DND-41 (cell line): ENCODE results near the gene DLGAP4.

ENCODE experiments used
- ATAC-seq: fragments of 200-7000 bp; cut with Tn5 transposase; 3 replicates; pipeline ENCODE4 v1.9.1; 2021; ENCODE audit warnings: low read depth; ENCODE audit not compliant: insufficient read depth
- DNase-seq: peaks from one replicate; pipeline ENCODE4 v3.0.0-alpha.2; 2020
- H2AFZ ChIP-seq: 2 replicates; pipeline ENCODE4 v1.6.0; 2012; ENCODE audit warnings: low read depth, low read length
- H3K27ac ChIP-seq: 2 replicates; pipeline ENCODE4 v1.5.1; 2012; ENCODE audit warnings: low read length, inconsistent platforms
- H3K27me3 ChIP-seq: fragments of 200-600 bp; sonication (generic); 2 replicates; pipeline ENCODE4 v1.6.0; 2012; ENCODE audit warnings: low read length, mild to moderate bottlenecking, inconsistent platforms; ENCODE audit not compliant: insufficient read depth, poor library complexity
- H3K36me3 ChIP-seq: 2 replicates; pipeline ENCODE4 v1.5.1; 2012; ENCODE audit warnings: low read length, inconsistent platforms; ENCODE audit not compliant: insufficient read depth
- H3K4me1 ChIP-seq: 2 replicates; pipeline ENCODE4 v1.5.1; 2012; ENCODE audit warnings: mild to moderate bottlenecking, low read length; ENCODE audit not compliant: insufficient read depth
- H3K4me2 ChIP-seq: 2 replicates; pipeline ENCODE4 v1.6.0; 2012; ENCODE audit warnings: mild to moderate bottlenecking, moderate library complexity, low read length, inconsistent platforms; ENCODE audit not compliant: insufficient read depth
- H3K4me3 ChIP-seq, 2 experiments: fragments of 200-600 bp in 1 of 2; shearing (Covaris generic) in 1 of 2; 2 replicates each; pipeline ENCODE4 v1.5.1; 2012 to 2016; ENCODE audit warnings: inconsistent platforms in 2 of 2, low read length in 2 of 2, mild to moderate bottlenecking in 2 of 2, low read depth in 1 of 2, moderate library complexity in 1 of 2
- H3K79me2 ChIP-seq: 2 replicates; pipeline ENCODE4 v1.6.0; 2012; ENCODE audit warnings: low read length, inconsistent platforms; ENCODE audit not compliant: insufficient read depth
- H3K9ac ChIP-seq: 2 replicates; pipeline ENCODE4 v1.6.0; 2012; ENCODE audit warnings: low read depth, mild to moderate bottlenecking, inconsistent platforms, low read length, moderate library complexity
- H3K9me3 ChIP-seq: 2 replicates; pipeline ENCODE4 v1.5.1; 2012; ENCODE audit warnings: low read length, moderate library complexity, mild to moderate bottlenecking, inconsistent platforms; ENCODE audit not compliant: insufficient read depth, severe bottlenecking
- H4K20me1 ChIP-seq: 2 replicates; pipeline ENCODE4 v1.6.0; 2012; ENCODE audit warnings: low read length; ENCODE audit not compliant: insufficient read depth
- EZH2 ChIP-seq: IDR thresholded peaks from 3 replicates; pipeline ENCODE4 v1.6.1; 2012; ENCODE audit warnings: borderline replicate concordance, low read depth, mild to moderate bottlenecking, moderate library complexity, low read length, inconsistent platforms; ENCODE audit not compliant: severe bottlenecking
- TF ChIP-seq, protein P1 (sequence below): IDR thresholded peaks from 2 replicates; pipeline ENCODE4 v1.5.1; 2012; ENCODE audit warnings: borderline replicate concordance, low read length, moderate library complexity, mild to moderate bottlenecking; ENCODE audit not compliant: poor library complexity, severe bottlenecking; ENCODE audit errors: extremely low read depth

DLGAP4 gene

DNA sequence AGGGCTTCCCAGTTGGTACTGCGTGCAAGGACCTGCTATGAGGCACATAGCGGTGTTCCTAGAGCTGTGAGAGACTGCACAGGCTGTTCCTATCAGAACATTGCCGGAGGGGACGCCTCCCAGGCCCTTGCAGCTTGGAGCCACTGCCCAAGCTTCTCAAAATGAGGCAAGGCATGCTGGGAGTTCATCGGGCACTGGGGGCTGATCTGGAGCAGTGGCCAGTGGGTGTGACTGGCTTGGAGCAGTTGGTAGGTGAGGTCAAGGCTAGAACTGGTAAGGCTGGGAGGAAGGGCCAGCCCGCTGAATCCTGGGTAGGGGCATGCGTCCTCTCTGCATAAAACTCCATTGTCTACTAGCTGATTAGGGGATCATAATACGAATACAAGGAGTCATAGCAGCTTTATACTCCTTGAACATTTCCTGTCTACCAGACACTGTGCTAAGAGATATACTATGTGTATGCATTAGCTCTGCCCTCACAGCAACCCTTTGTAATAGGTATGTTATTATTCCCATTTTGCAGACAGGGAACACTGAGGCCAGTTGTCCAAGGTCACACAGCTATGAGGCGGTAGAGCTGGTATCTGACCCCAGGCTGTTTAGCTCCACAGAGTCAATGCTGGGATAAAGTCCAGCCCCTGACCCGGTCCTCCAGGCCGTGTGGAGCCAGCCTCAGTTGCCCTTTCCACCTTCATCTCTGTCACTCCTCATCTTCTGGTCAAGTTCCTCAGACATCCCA is 53.7 kb downstream of the DLGAP4 start:
- H4K20me1 ChIP-seq = peaks cover 14% of the 10 kb centered on the region; the same call in 1 of the 2 replicates
- TF ChIP-seq EZH2 = no peak
- TF ChIP-seq, protein P1, sequence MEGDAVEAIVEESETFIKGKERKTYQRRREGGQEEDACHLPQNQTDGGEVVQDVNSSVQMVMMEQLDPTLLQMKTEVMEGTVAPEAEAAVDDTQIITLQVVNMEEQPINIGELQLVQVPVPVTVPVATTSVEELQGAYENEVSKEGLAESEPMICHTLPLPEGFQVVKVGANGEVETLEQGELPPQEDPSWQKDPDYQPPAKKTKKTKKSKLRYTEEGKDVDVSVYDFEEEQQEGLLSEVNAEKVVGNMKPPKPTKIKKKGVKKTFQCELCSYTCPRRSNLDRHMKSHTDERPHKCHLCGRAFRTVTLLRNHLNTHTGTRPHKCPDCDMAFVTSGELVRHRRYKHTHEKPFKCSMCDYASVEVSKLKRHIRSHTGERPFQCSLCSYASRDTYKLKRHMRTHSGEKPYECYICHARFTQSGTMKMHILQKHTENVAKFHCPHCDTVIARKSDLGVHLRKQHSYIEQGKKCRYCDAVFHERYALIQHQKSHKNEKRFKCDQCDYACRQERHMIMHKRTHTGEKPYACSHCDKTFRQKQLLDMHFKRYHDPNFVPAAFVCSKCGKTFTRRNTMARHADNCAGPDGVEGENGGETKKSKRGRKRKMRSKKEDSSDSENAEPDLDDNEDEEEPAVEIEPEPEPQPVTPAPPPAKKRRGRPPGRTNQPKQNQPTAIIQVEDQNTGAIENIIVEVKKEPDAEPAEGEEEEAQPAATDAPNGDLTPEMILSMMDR = no peak
- no peaks in the 10 kb centered on the region for H3K36me3 ChIP-seq
- no peak overlapping the region for H3K4me2 ChIP-seq
- no peaks in the 10 kb centered on the region for H3K9me3 ChIP-seq
- no peak overlapping the region for H3K27ac ChIP-seq
- no peak overlapping the region for H3K4me3 ChIP-seq
- no peak overlapping the region for H3K9ac ChIP-seq
- H3K79me2 ChIP-seq = no peaks in the 10 kb centered on the region
- no peak for DNase-seq
- no peak overlapping the region for H2AFZ ChIP-seq
- H3K27me3 ChIP-seq = peaks cover 17% of the 10 kb centered on the region
- no peak for ATAC-seq
- no peaks in the 10 kb centered on the region for H3K4me1 ChIP-seq

DNA sequence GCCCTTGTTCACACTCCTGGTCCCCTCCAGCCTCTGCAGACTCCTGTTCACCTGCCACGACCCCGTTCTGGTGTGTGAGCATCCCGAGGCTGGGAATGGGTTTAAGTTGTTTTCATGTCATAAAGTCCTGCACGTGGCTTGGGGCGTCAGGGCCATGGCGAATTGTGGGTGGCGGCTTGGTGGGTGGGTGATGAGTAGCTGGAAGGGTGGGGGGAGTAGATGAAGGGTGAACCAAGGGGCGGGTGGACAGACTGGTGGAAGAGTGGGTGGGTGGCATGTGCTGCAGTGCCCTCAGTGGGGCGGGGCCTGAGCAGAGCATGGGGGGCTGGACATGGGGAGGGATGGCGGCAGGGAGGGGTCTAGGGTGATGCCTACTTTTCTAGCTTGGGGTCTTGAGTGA is 54.3 kb downstream of the DLGAP4 start:
- Histone ChIP-seq H3K79me2 (no peaks in the 10 kb centered on the region), H2AFZ (no peak overlapping the region), H3K27me3 (peaks cover 19% of the 10 kb centered on the region), H3K9me3 (no peaks in the 10 kb centered on the region), H3K36me3 (no peaks in the 10 kb centered on the region), H3K4me1 (no peaks in the 10 kb centered on the region), H3K4me2 (no peak overlapping the region), H4K20me1 (peaks cover 14% of the 10 kb centered on the region; the same call in 1 of the 2 replicates), H3K27ac (no peak overlapping the region), H3K9ac (no peak overlapping the region), H3K4me3 (no peak overlapping the region)
- no peak for ATAC-seq
- TF ChIP-seq, protein P1 = no peak
- no peak for TF ChIP-seq EZH2
- DNase-seq = no peak

DNA sequence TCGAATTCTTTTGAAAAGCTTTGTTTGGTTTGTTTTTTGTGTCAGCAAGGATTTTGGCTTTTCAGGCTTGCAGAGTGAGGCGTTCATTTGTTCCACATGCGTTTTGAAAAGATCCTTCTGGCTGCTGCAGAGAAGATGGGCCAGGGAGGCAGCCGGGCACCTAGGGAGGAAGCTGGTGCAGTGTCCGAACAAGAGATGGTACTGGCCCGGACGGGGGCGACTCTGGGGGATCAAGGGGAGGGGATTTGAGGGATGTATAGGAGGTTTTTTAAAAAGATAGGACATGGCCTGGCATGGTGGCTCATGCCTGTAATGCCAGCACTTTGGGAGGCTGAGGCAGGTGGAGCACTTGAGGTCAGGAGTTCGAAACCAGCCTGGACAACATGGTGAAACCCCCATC is 55.3 kb downstream of the DLGAP4 start:
- H3K27ac ChIP-seq = no peak overlapping the region
- ATAC-seq (no peak), DNase-seq (no peak)
- no peaks in the 10 kb centered on the region for H3K79me2 ChIP-seq
- H3K4me2 ChIP-seq = no peak overlapping the region
- H3K9me3 ChIP-seq = no peaks in the 10 kb centered on the region
- no peak for TF ChIP-seq EZH2
- TF ChIP-seq, protein P1 = no peak
- H4K20me1 ChIP-seq = peaks cover 14% of the 10 kb centered on the region; the same call in 1 of the 2 replicates
- no peaks in the 10 kb centered on the region for H3K36me3 ChIP-seq
- H3K27me3 ChIP-seq = peaks cover 26% of the 10 kb centered on the region
- no peak overlapping the region for H3K4me3 ChIP-seq
- no peak overlapping the region for H2AFZ ChIP-seq
- H3K9ac ChIP-seq = no peak overlapping the region
- no peaks in the 10 kb centered on the region for H3K4me1 ChIP-seq
